ENCODE data around the gene CHN2. TPM values are rescaled to one million over a fixed set of nuclear protein-coding genes. Genes with fewer than 3 reads are reported as not detected.

CHN2 gene
- total RNA-seq, 4 donors from 2014 or later = 7.6 to 15.3 (median 10.0) TPM

- H3K27ac ChIP-seq = no peak overlapping the region
- no peak overlapping the region for H3K4me3 ChIP-seq
- TF ChIP-seq CTCF (IDR thresholded peaks at IDR 0.05) (no peak), POLR2AphosphoS5 (IDR thresholded peaks at IDR 0.05) (no peak), EP300 (IDR thresholded peaks at IDR 0.05) (no peak)
- no peaks in the 10 kb centered on the region for H3K36me3 ChIP-seq
- no peaks in the 10 kb centered on the region for H3K9me3 ChIP-seq
- peak; percentile 53 for ATAC-seq
- H3K27me3 ChIP-seq = no peaks in the 10 kb centered on the region
- WGBS, 2 donors (ENCODE audit: low coverage in 1 of 2) = 64 to 75% methylated on average over 3 to 4 of the region's 7 CpGs
- peaks cover 0 to 15% (median 4%) of the 10 kb centered on the region in 3 donors for H3K4me1 ChIP-seq
These were observed 181.3 kb downstream of the CHN2 start for GRCh38 chr7:29375641-29376562.

GRCh38 chr7:29377718-29378117 is 183.1 kb downstream of the CHN2 start:
- no peak for TF ChIP-seq EP300 (IDR thresholded peaks at IDR 0.05)
- TF ChIP-seq POLR2AphosphoS5 (IDR thresholded peaks at IDR 0.05) = no peak
- no peak for TF ChIP-seq CTCF (IDR thresholded peaks at IDR 0.05)
- no peak for TF ChIP-seq POLR2A (IDR thresholded peaks at IDR 0.05)
- Histone ChIP-seq H3K4me3 (no peak overlapping the region), H3K9me3 (no peaks in the 10 kb centered on the region), H3K27me3 (no peaks in the 10 kb centered on the region), H3K36me3 (no peaks in the 10 kb centered on the region), H3K4me1 (peaks cover 0 to 6% (median 4%) of the 10 kb centered on the region in 3 donors), H3K27ac (no peak overlapping the region)
- ATAC-seq = no peak
- 53 to 67% methylated on average over 4 of the region's 4 CpGs for WGBS, 2 donors (ENCODE audit: low coverage in 1 of 2)

GRCh38 chr7:29379551-29379950 is 185.0 kb downstream of the CHN2 start:
- Histone ChIP-seq H3K36me3 (no peaks in the 10 kb centered on the region), H3K4me1 (no peaks in the 10 kb centered on the region), H3K9me3 (no peaks in the 10 kb centered on the region), H3K4me3 (no peak overlapping the region), H3K27ac (no peak overlapping the region), H3K27me3 (no peaks in the 10 kb centered on the region)
- ATAC-seq = no peak
- TF ChIP-seq EP300 (IDR thresholded peaks at IDR 0.05) = no peak
- no peak for TF ChIP-seq CTCF (IDR thresholded peaks at IDR 0.05)
- TF ChIP-seq POLR2AphosphoS5 (IDR thresholded peaks at IDR 0.05) = no peak
- TF ChIP-seq POLR2A (IDR thresholded peaks at IDR 0.05) = no peak
- WGBS, 2 donors (ENCODE audit: low coverage in 1 of 2) = 82 to 83% methylated on average over 2 of the region's 2 CpGs

DNA sequence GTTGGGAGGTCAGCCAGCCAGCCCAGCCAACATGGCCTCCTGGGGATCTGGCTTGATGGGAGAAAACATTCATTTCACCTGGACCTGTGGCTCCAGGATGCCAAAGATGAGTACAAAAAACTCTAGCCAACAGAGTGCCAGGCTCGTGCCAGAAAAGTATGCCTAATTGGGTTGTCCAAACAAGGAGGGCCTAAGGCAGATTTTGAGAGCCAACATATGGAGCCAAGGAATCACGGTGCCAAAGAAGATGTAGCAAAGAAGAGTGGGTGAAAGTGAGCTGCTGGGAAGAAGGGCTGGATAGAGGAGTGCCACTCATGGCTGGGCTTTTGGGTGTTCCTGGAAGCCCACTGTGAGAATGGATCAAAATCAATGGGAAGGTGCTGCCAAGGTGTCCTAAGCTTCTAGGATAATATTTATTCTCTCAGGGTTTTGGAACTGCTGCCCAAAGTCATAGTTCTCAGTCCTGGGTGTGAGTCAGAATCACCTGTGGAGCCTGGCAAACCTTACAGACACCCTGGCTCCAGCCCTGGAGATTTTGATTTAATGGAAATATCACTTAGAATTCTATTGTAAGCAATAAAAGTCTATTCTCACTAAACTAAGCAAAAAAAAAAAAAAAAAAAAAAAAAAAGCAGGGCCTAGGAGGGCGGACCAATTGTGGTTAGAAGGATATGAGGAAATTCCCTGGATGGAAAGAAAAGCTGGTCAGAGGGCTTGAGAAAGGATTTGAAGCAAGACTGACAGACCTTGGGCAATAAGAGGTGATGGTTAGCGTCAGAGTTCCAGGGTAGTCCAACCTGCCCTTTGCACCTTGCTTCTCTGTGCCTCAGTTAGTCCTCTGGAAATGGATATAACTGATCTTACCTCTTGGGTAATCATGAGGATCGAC is 186.9 kb downstream of the CHN2 start:
- no peak for ATAC-seq

More for the DNA sequence above, 186.9 kb downstream of the CHN2 start:
- no peaks in the 10 kb centered on the region for H3K4me1 ChIP-seq
- TF ChIP-seq CTCF (IDR thresholded peaks at IDR 0.05) (no peak), EP300 (IDR thresholded peaks at IDR 0.05) (no peak)
- H3K9me3 ChIP-seq = no peaks in the 10 kb centered on the region
- no peaks in the 10 kb centered on the region for H3K27me3 ChIP-seq
- H3K36me3 ChIP-seq = no peaks in the 10 kb centered on the region
- 74 to 82% methylated on average over 3 to 5 of the region's 5 CpGs for whole genome bisulfite sequencing, 2 donors (ENCODE audit: low coverage in 1 of 2)
- no peak overlapping the region for H3K4me3 ChIP-seq
- no peak overlapping the region for H3K27ac ChIP-seq
